H1 (cell line): ENCODE results near the gene TTC34. TPM values are rescaled to one million over a fixed set of nuclear protein-coding genes. Genes with fewer than 3 reads are reported as not detected.

ENCODE experiments used
- CTCF ChIA-PET: fragments of 300-600 bp; sonication (Branson Sonifier 250); formaldehyde crosslinking; loops from one replicate; lab custom pipeline; 2021; ENCODE audit not compliant: partially characterized antibody; lab: Charles Lee
- POLR2A ChIA-PET: fragments of 300-600 bp; sonication (Branson Sonifier 250); formaldehyde crosslinking; loops from one replicate; lab custom pipeline; 2021; ENCODE audit warnings: inconsistent platforms; ENCODE audit not compliant: partially characterized antibody; lab: Charles Lee
- DNase-seq, 2 experiments: peaks; one replicate each; pipeline versions ENCODE4 v3.0.0 to v3.0.0-alpha.2; 2010 to 2022; ENCODE audit warnings: low spot score in 2 of 2, low read depth in 1 of 2, mixed read lengths in 1 of 2
- FAIRE-seq: peaks from 2 replicates; lab custom pipeline; 2011; peaks lifted over from hg19 to GRCh38; lab: Jason Lieb, UNC
- H2AFZ ChIP-seq: 2 replicates; pipeline ENCODE4 v1.8.1; 2012; ENCODE audit warnings: low read length, inconsistent platforms
- H2AK5ac ChIP-seq: 2 replicates; pipeline ENCODE4 v1.6.1; 2013; ENCODE audit warnings: low read depth, low read length
- H2BK120ac ChIP-seq: replicated peaks from 2 replicates; pipeline ENCODE3; 2013; ENCODE audit warnings: low read depth, low read length, inconsistent platforms
- H2BK12ac ChIP-seq: 2 replicates; pipeline ENCODE4 v1.6.1; 2013; ENCODE audit warnings: low read depth, low read length
- H2BK15ac ChIP-seq: 2 replicates; pipeline ENCODE4 v1.6.1; 2013; ENCODE audit warnings: low read length
- H2BK20ac ChIP-seq: 2 replicates; pipeline ENCODE4 v1.6.1; 2013; ENCODE audit warnings: low read length
- H2BK5ac ChIP-seq: 2 replicates; pipeline ENCODE4 v1.6.1; 2013; ENCODE audit warnings: low read depth, low read length
- H3K14ac ChIP-seq: 2 replicates; pipeline ENCODE4 v1.6.1; 2013; ENCODE audit warnings: inconsistent platforms; ENCODE audit not compliant: insufficient read length
- H3K18ac ChIP-seq: 2 replicates; pipeline ENCODE4 v1.6.1; 2013; ENCODE audit warnings: low read length; ENCODE audit errors: extremely low read depth
- H3K23ac ChIP-seq: 2 replicates; pipeline ENCODE4 v1.6.1; 2013; ENCODE audit warnings: inconsistent platforms; ENCODE audit not compliant: insufficient read length
- H3K23me2 ChIP-seq: 2 replicates; pipeline ENCODE4 v1.6.1; 2013; ENCODE audit warnings: low read depth, low read length
- H3K27ac ChIP-seq: 2 replicates; pipeline ENCODE4 v1.6.1; 2011; ENCODE audit warnings: low read depth, low read length, inconsistent platforms
- H3K27me3 ChIP-seq, 4 experiments: replicated peaks in 1 of 4; 1 replicate in 1 of 4; 2 replicates in 3 of 4; pipeline versions ENCODE4 v1.6.1 to v1.8.1; 2011 to 2013; ENCODE audit warnings: low read length in 3 of 4, mild to moderate bottlenecking in 3 of 4, inconsistent platforms in 2 of 4, mixed read lengths in 2 of 4, moderate library complexity in 1 of 4; ENCODE audit not compliant: control insufficient read depth in 3 of 4, insufficient read depth in 3 of 4; ENCODE audit errors: extremely low read depth in 1 of 4
- H3K36me3 ChIP-seq, 4 experiments: 2 replicates each; pipeline versions ENCODE4 v1.6.1 to v1.8.1; 2011 to 2013; ENCODE audit warnings: mild to moderate bottlenecking in 4 of 4, low read length in 3 of 4, moderate library complexity in 2 of 4, control low read depth in 1 of 4, inconsistent platforms in 1 of 4; ENCODE audit not compliant: insufficient read depth in 4 of 4, control insufficient read depth in 2 of 4
- H3K4ac ChIP-seq: replicated peaks from 2 replicates; pipeline ENCODE3; 2013; ENCODE audit warnings: low read length, low read depth, mixed read lengths, inconsistent platforms; ENCODE audit not compliant: insufficient read length
- H3K4me1 ChIP-seq, 4 experiments: replicated peaks in 1 of 4; 1 replicate in 1 of 4; 2 replicates in 3 of 4; pipeline versions ENCODE4 v1.6.1 to v1.8.1; 2011 to 2013; ENCODE audit warnings: low read length in 3 of 4, inconsistent platforms in 2 of 4, mixed read lengths in 1 of 4; ENCODE audit not compliant: insufficient read depth in 4 of 4, control insufficient read depth in 3 of 4
- H3K4me2 ChIP-seq, 2 experiments: 2 replicates each; pipeline versions ENCODE4 v1.6.1 to v1.8.1; 2011 to 2013; ENCODE audit warnings: low read depth in 2 of 2, low read length in 2 of 2, control low read depth in 1 of 2, inconsistent platforms in 1 of 2, mild to moderate bottlenecking in 1 of 2; ENCODE audit not compliant: insufficient read depth in 1 of 2
- H3K4me3 ChIP-seq, 4 experiments: fragments of 200-600, 300-600 bp in 1 of 4; sonication (generic), shearing (Covaris generic), sonication (Bioruptor Twin) in 1 of 4; 2 replicates each; pipeline versions ENCODE4 v1.5.1 to v1.8.1; 2011 to 2016; ENCODE audit warnings: low read length in 4 of 4, low read depth in 3 of 4, control low read depth in 2 of 4, inconsistent platforms in 2 of 4, mild to moderate bottlenecking in 2 of 4, mixed read lengths in 1 of 4, moderate library complexity in 1 of 4; ENCODE audit not compliant: insufficient read depth in 2 of 4; ENCODE audit errors: extremely low read depth in 1 of 4
- H3K56ac ChIP-seq: replicated peaks from 2 replicates; pipeline ENCODE3; 2013; ENCODE audit warnings: low read depth, mild to moderate bottlenecking, mixed read lengths, low read length, inconsistent platforms; ENCODE audit not compliant: insufficient read length
- H3K79me1 ChIP-seq: 2 replicates; pipeline ENCODE4 v1.6.1; 2013; ENCODE audit warnings: low read depth, low read length, control low read depth
- H3K79me2 ChIP-seq, 2 experiments: 2 replicates each; pipeline versions ENCODE4 v1.6.1 to v1.8.1; 2012 to 2013; ENCODE audit warnings: low read length in 2 of 2, mild to moderate bottlenecking in 2 of 2, inconsistent platforms in 1 of 2; ENCODE audit not compliant: insufficient read depth in 2 of 2, control insufficient read depth in 1 of 2
- H3K9ac ChIP-seq, 4 experiments: replicated peaks in 1 of 4; 1 replicate in 1 of 4; 2 replicates in 3 of 4; pipeline versions ENCODE4 v1.6.1 to v1.8.1; 2011 to 2013; ENCODE audit warnings: low read depth in 3 of 4, low read length in 3 of 4, control low read depth in 2 of 4, mild to moderate bottlenecking in 2 of 4, moderate library complexity in 2 of 4, inconsistent platforms in 1 of 4; ENCODE audit errors: extremely low read depth in 1 of 4
- H3K9me3 ChIP-seq, 2 experiments: 2 replicates each; pipeline versions ENCODE4 v1.6.1 to v1.8.1; 2012 to 2013; ENCODE audit warnings: mild to moderate bottlenecking in 2 of 2, moderate library complexity in 2 of 2, control low read depth in 1 of 2, inconsistent platforms in 1 of 2, low read depth in 1 of 2, low read length in 1 of 2, mixed read lengths in 1 of 2; ENCODE audit not compliant: insufficient read depth in 2 of 2
- H4K20me1 ChIP-seq, 2 experiments: replicated peaks in 1 of 2; 2 replicates each; pipeline versions ENCODE3 to v1.8.1; 2011 to 2013; ENCODE audit warnings: inconsistent platforms in 2 of 2, low read length in 2 of 2, mild to moderate bottlenecking in 1 of 2; ENCODE audit not compliant: insufficient read depth in 2 of 2, control insufficient read depth in 1 of 2
- H4K5ac ChIP-seq: 2 replicates; pipeline ENCODE4 v1.6.1; 2013; ENCODE audit warnings: low read length, low read depth, mixed read lengths, inconsistent platforms; ENCODE audit not compliant: insufficient read length
- H4K8ac ChIP-seq: 2 replicates; pipeline ENCODE4 v1.8.0; 2013; ENCODE audit warnings: mild to moderate bottlenecking, moderate library complexity, low read length, inconsistent platforms; ENCODE audit not compliant: insufficient read depth; ENCODE audit errors: extremely low read depth
- H4K91ac ChIP-seq: replicated peaks from 2 replicates; pipeline ENCODE3; 2013; ENCODE audit warnings: low read length, mixed read lengths, inconsistent platforms; ENCODE audit not compliant: insufficient read length
- GABPA ChIP-seq: IDR thresholded peaks from 2 replicates; pipeline ENCODE4 v1.6.1; 2011; ENCODE audit warnings: mild to moderate bottlenecking, low read length, moderate library complexity, borderline replicate concordance; ENCODE audit not compliant: insufficient read depth
- HDAC2 ChIP-seq, 2 experiments: fragments of 300-600 bp in 1 of 2; sonication (generic) in 1 of 2; IDR thresholded peaks; 2 replicates each; pipeline ENCODE4 v1.6.1; 2011 to 2012; ENCODE audit warnings: low read depth in 2 of 2, low read length in 2 of 2, mild to moderate bottlenecking in 2 of 2, moderate library complexity in 2 of 2, borderline replicate concordance in 1 of 2, inconsistent platforms in 1 of 2
- YY1 ChIP-seq: IDR thresholded peaks from 2 replicates; pipeline ENCODE4 v1.6.1; 2011; ENCODE audit warnings: low read depth, mild to moderate bottlenecking, low read length
- WGBS, 2 experiments: shearing (Covaris generic) in 1 of 2; methylation state at CpG; one replicate each; pipeline versions ENCODE4 v1.1.6 to v1.1.7; 2013 to 2015; ENCODE audit warnings: low lambda C conversion rate in 2 of 2, mixed read lengths in 2 of 2, inconsistent platforms in 1 of 2, low coverage in 1 of 2, missing lambda C conversion rate in 1 of 2; ENCODE audit not compliant: insufficient replicate concordance in 2 of 2, insufficient coverage in 1 of 2, insufficient read length in 1 of 2; ENCODE audit errors: extremely low coverage in 1 of 2, missing lambda C conversion rate in 1 of 2; 5-methylcytosine and 5-hydroxymethylcytosine counted together
- polyA plus RNA-seq, 7 experiments: library from polyadenylated mRNA; depleted of rRNA in 3 of 7; stranded (reverse) in 5 of 7; unstranded in 2 of 7; fragments of >200 nt in 5 of 7; fragments of 200-250 nt in 2 of 7; gene quantifications; 1 replicate in 5 of 7; 2 replicates in 1 of 7; 4 replicates in 1 of 7; pipeline versions ENCODE4 v1.2.1 to v1.2.3, GENCODE V29; 2011 to 2013; ENCODE audit warnings: missing spikeins in 2 of 7, mixed read lengths in 2 of 7
- total RNA-seq: library from RNA; stranded (reverse); fragmentation: NEBNext Ultra II Directional; extraction: Animal tissue kit (Norgen Biotek cat#: 25700); gene quantifications from 2 replicates; pipeline ENCODE4 v1.2.1, GENCODE V29; 2021
- TF ChIP-seq, protein P1 (sequence below): IDR thresholded peaks from 2 replicates; pipeline ENCODE4 v1.6.1; 2012; ENCODE audit warnings: inconsistent platforms

Gene TTC34
- total and polyA plus RNA-seq, 2 of the 8 experiments (the other 6 are each of a cell fraction or from before 2014, with no cell fraction given): 0.23 to 0.50 TPM

DNA sequence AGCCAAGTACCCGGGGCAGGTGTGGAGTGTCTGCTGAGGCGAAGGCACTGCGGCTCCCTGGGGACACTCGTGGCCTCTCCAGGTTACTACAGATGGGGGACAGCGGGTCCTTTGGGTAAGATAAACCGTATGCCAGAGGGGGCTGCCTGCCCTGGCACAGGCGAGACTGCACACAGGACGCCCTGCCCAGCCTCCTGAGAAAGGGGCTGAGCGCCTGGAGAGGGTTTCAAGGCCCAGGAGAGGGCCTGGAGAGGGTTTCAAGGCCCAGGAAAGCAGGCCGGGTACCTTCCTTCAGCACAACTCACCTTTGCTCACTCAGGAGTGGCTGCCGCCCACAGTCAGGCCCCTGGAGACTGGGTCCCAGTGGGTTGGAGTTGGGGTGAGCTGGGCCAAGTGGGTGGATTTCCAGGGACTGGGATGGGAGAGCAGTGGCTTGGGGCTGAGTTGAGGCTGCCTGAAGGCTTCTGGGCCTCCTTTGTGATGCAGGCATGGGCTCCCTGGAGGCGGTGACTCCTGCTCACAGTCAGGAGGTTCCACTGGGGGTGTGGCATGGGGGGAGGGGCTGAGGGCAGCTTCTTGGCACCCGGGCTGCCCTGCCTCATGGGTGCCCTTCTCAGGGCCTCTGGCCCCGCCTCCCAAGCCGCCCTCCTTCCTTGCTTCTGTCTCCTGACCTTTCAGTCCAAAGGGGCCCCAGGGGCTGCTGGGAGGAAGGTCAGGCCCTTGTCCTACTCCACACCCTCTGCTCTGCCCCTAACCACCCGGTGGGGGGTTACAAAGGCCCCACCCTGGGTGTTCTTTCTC lies 168.7 kb downstream of the TTC34 start, which contains the start of gene MMEL1:
Gene MMEL1, minus strand, starts transcription at position 456 of the 801 bp plus-strand sequence. CDS start 3,532 bp downstream, outside the sequence.
- H3K23ac ChIP-seq: no peak within 1 kb of the TSS
- peaks cover 0 to 11% of the 10 kb centered on the region in 2 experiments for H4K20me1 ChIP-seq
- no peak within 1 kb of the TSS for H3K4ac ChIP-seq
- 0 out of 2 replicates have a peak within 1 kb of the TSS, but pooled peaks have one; percentile 2 for H2AFZ ChIP-seq
- peak within 1 kb of the TSS; percentile 91 for H4K8ac ChIP-seq
- peak within 1 kb of the TSS; percentile 60; the same call in 1 of the 2 replicates for H2BK12ac ChIP-seq
- DNase-seq (no peak), FAIRE-seq (no peak)
- H2BK15ac ChIP-seq: no peak within 1 kb of the TSS
- H3K23me2 ChIP-seq: peaks cover 6% of the 10 kb centered on the region
- H3K79me1 ChIP-seq: no peaks in the 10 kb centered on the region
- peaks cover 22 to 38% (median 28%) of the 10 kb centered on the region in 4 experiments for H3K27me3 ChIP-seq
- H2BK20ac ChIP-seq: peak within 1 kb of the TSS; percentile 32; the same call in 1 of the 2 replicates
- no peak within 1 kb of the TSS for H3K4me3 ChIP-seq
- H3K27ac ChIP-seq: no peak within 1 kb of the TSS; the same call in 1 of the 2 replicates
- H3K9me3 ChIP-seq: peaks cover 0 to 4% of the 10 kb centered on the region in 2 experiments; a peak in 1 of 4 replicates
- H3K18ac ChIP-seq: peak within 1 kb of the TSS; percentile 68
- peak within 1 kb of the TSS; percentile 77 for H4K91ac ChIP-seq
- H3K14ac ChIP-seq: no peak within 1 kb of the TSS
- POLR2A ChIA-PET: no interaction called here
- 71% methylated on average over 13 of the region's 16 CpGs; no CpG with 5 or more reads in 1 of the 2 experiments for WGBS, 2 experiments
- TF ChIP-seq GABPA (no peak), YY1 (no peak), HDAC2 (IDR thresholded peaks at IDR 0.05; ENCODE audit: borderline replicate concordance in 1 of 2, low read depth in 2 of 2, low read length in 2 of 2) (no peak)
- TF ChIP-seq, protein P1, sequence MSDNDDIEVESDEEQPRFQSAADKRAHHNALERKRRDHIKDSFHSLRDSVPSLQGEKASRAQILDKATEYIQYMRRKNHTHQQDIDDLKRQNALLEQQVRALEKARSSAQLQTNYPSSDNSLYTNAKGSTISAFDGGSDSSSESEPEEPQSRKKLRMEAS: 0 out of 2 replicates have a peak, but pooled peaks have one; percentile 26
- CTCF ChIA-PET: interaction anchor here (1.2 kb wide), 1 partner anchor 72 kb away, joined by 3 read pairs; no protein-coding TSS in a partner anchor
- no peak within 1 kb of the TSS for H3K9ac ChIP-seq
- H2BK120ac ChIP-seq: peak within 1 kb of the TSS; percentile 66
- no peak within 1 kb of the TSS for H4K5ac ChIP-seq
- H3K4me2 ChIP-seq: peak within 1 kb of the TSS; percentile 7 to 25; a peak in 2 of 4 replicates
- no peaks in the 10 kb centered on the region for H3K36me3 ChIP-seq
- peak within 1 kb of the TSS; percentile 10; the same call in 1 of the 2 replicates for H2BK5ac ChIP-seq
- no peak within 1 kb of the TSS for H3K56ac ChIP-seq
- no peak within 1 kb of the TSS; the same call in 1 of the 2 replicates for H2AK5ac ChIP-seq
- peaks cover 3 to 32% (median 21%) of the 10 kb centered on the region in 4 experiments for H3K4me1 ChIP-seq
- H3K79me2 ChIP-seq: no peaks in the 10 kb centered on the region
